Measurements from ENCODE around the gene VARS1.

GRCh38 chr6:31778999-31779885 is 16.3 kb downstream of the VARS1 start:
- TF ChIP-seq CTCF (conservative IDR thresholded peaks at IDR 0.05; ENCODE audit: low read depth, low read length) (no peak), EZH2 (IDR thresholded peaks at IDR 0.05; ENCODE audit: low read length, unreplicated experiment) (no peak), EZH2phosphoT487 (IDR thresholded peaks at IDR 0.05; ENCODE audit: borderline replicate concordance, low read length) (no peak)

All from PC-3 (cell line).